GM18870 (cell line): ENCODE measurements around the gene NKPD1.
A peak's percentile ranks its signal among the peaks of the same experiment; 100 is the strongest.

Experiments used
- ATAC-seq: cut with Tn5 transposase; IDR thresholded peaks from one replicate; pipeline ENCODE4 v1.9.1; 2021; ENCODE audit warnings: moderate library complexity; ENCODE audit not compliant: unreplicated experiment

Gene NKPD1

DNA sequence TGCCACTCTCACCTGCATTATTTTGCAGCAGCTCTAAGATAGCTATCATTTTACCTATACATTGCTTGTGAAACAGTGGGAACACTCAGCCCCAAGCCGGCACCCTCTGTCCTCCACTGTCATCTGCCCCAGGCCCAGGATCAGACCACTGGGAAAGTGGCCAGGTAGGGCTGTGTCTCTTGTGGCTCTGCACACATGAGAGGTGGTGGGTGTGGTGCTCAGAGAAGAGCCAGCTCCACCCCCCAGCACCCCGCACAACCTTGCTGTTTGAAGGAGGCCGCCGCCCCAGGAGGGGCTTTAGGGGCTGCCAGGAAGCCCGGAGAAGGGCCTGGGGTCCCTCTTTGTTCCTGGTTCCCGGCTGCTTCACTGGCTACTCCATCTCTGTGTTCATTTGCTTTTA, 41.2 kb downstream of the NKPD1 start:
- no peak for ATAC-seq

DNA sequence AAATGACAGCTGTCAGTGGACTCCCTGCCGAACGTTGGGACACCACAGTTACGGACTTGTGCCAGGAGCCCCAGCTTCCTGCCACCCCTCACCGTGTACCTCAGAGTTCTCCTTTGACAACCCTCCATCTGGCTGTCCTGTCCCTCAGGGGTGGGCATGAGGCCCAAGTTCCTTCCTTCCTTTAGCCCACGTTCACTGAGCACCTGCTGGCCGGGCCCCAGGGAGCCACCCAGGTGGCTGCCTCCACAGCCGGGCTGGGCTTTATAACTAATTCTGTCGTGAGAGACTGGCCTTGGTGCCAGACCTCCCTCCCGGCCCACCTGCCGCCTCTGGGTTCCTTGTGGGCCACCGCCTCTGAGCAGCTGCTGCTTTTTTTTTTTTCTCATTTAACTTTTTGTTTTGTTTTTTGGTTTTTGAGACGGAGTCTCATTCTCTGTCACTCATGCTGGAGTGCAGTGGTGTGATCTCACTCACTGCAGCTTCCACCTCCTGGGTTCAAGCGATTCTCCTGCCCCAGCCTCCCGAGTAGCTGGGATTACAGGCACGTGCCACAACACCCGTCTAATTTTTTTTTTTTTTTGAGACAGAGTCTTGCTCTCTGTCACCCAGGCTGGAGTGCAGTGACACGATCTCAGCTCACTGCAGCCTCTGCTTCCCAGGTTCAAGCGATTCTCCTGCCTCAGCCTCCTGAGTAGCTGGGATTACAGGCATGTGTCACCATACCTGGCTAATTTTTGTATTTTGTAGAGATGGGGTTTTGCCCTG, 42.0 kb downstream of the NKPD1 start:
- ATAC-seq = peak; percentile 36

GRCh38 chr19:45118106-45118505, 42.7 kb downstream of the NKPD1 start:
- no peak for ATAC-seq

DNA sequence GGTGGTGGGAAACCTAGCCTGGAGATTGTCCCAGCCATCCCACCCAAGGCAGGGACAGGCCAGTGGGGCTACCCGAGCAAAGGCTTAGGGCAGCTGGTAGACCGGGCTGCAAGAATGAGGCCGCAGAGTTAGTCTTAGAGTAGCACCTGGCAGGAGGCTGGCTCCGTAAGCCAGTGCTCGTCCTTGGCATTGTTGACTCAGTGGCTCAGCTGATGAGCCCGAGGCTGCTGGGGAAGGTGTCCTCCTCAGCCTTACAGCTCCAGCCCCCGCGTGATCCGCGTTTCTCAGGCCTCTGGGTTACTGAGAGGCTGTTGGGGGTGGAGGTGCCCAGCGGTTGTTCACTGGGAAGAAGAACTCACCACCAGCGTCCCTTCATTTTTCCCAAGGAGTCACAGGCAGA, 43.1 kb downstream of the NKPD1 start:
- ATAC-seq = no peak

GRCh38 chr19:45117167-45117594, 43.6 kb downstream of the NKPD1 start:
- ATAC-seq = no peak

DNA sequence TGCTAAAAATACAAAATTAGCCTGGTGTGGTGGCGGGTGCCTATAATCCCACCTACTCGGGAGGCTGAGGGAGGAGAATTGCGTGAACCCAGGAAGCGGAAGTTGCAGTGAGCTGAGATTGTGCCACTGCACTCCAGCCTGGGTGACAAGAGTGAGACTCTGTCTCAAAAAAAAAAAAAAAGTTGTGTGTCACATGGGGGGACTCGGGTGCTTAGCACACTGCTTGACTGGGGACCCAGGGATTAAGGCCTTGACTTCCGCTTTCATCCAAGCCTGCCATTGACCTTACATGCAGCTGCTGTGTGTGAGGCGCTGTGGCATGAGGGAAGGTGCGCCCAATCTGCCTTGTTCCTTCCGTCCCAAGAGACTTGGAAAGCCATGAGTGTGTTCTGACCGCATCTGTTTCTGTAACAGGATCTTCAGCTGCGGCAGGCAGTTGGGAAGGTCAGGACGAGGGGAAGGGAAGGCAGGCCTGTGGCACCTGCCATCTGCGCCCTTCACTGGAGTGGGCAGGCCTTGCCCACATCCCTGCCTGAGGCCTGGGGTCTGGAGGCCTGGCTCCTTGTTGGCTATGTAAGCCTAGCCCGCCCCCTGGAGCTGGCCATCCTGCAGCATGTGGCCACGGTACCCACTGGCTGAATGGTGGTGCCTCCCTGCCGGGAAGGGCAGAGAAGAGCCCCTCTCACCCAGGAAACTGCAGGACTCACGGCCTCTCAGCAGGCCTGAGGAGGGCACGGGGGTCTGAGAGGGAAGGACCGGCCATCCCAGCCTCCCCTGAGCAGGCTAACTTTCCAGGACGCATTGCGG, 44.8 kb downstream of the NKPD1 start:
- no peak for ATAC-seq

DNA sequence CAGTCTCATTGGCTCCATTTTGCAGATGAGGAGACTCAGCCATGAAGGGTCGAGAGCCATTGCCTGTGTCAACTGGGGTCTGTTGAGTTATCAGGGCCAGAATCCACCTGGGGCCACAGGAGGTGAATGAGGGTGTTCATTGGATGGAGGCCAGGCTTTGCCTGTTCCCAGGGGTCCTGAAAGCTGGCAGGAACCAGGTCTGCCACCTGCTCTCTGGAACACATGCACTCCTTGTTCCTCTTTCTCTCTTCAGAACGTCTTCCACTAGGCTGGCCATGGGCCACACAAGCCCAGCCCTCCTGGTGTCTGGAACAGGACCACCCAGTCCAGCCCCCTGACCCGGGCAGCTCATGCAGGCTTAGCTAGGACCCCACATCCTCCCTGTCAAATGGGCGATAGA, 46.7 kb downstream of the NKPD1 start:
- no peak for ATAC-seq

DNA sequence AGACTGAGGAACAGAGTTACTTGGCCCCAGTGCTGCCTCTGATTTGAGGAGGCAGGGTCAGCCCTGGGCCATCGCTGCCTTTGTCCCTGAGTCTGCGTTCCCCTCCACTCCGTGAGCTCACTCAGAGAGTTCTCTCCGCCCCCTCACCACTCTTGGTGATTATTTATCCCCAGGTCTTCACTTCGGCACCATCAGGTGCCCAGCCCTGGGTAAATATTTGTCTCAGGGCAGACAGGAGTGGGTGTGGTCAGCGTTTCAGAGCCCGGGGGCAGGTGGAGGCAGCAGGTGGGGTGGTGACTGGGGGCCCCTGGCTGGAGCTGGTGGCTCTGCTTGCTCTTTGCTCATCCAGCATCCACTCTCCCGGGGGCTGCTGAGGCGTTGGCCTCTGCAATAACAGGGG, 47.2 kb downstream of the NKPD1 start:
- ATAC-seq = no peak

- no peak for ATAC-seq
Observed at GRCh38 chr19:45112111-45112827, 48.5 kb downstream of the NKPD1 start.
